Kidney epithelial cell (primary cell): ENCODE data around the gene METTL1. TPM values are rescaled to one million over a fixed set of nuclear protein-coding genes. Genes with fewer than 3 reads are reported as not detected.

Experiments
- DNase-seq: peaks from one replicate; pipeline ENCODE4 v3.0.0-alpha.2; 2010; ENCODE audit warnings: low read depth
- H3K27me3 ChIP-seq: 2 replicates; pipeline ENCODE4 v1.6.0; 2011; ENCODE audit warnings: low read length; ENCODE audit not compliant: control insufficient read depth, insufficient read depth
- H3K36me3 ChIP-seq: 2 replicates; pipeline ENCODE4 v1.5.1; 2011; ENCODE audit warnings: low read length; ENCODE audit not compliant: control insufficient read depth, insufficient read depth
- H3K4me3 ChIP-seq: 2 replicates; pipeline ENCODE4 v1.5.1; 2011; ENCODE audit warnings: low read depth, mild to moderate bottlenecking, control low read depth, low read length
- CTCF ChIP-seq: IDR thresholded peaks from 2 replicates; pipeline ENCODE4 v1.5.1; 2011; ENCODE audit warnings: mild to moderate bottlenecking, moderate library complexity, low read length, control low read depth, inconsistent platforms; ENCODE audit not compliant: insufficient read depth, poor library complexity, severe bottlenecking
- total RNA-seq: library from RNA; depleted of rRNA; stranded (reverse); fragments of >200 nt; gene quantifications from 2 replicates; pipeline ENCODE4 v1.2.3, GENCODE V29; 2015

METTL1 gene
- total RNA-seq, 1 donor from 2014 or later = 20.3 TPM

- H3K36me3 ChIP-seq = no peaks in the 10 kb centered on the region
- no peak for DNase-seq
These were observed 771 bp upstream of the METTL1 start, which contains the start of gene EEF1AKMT3 for GRCh38 chr12:57772429-57773322. EEF1AKMT3 (plus strand) TSS chr12:57772614; CDS start chr12:57772725, 111 bp downstream.

GRCh38 chr12:57771236-57771872 lies 551 bp downstream of the METTL1 start:
- no peak for TF ChIP-seq CTCF
- H3K36me3 ChIP-seq = no peaks in the 10 kb centered on the region
- no peak for DNase-seq
- peak overlapping the region; percentile 70 for H3K4me3 ChIP-seq
- H3K27me3 ChIP-seq = peaks cover under 1% of the 10 kb centered on the region

More at GRCh38 chr12:57772429-57773322, 771 bp upstream of the METTL1 start, which contains the start of gene EEF1AKMT3:
- no peak for TF ChIP-seq CTCF
- Histone ChIP-seq H3K4me3 (peak within 1 kb of the TSS; percentile 70), H3K27me3 (no peaks in the 10 kb centered on the region)

GRCh38 chr12:57770734-57771133 lies 1.2 kb downstream of the METTL1 start:
- TF ChIP-seq CTCF = no peak
- peaks cover 7% of the 10 kb centered on the region for H3K27me3 ChIP-seq
- DNase-seq = no peak
- H3K4me3 ChIP-seq = no peak overlapping the region
- no peaks in the 10 kb centered on the region for H3K36me3 ChIP-seq

GRCh38 chr12:57769594-57769993 lies 2.3 kb downstream of the METTL1 start:
- Histone ChIP-seq H3K27me3 (peaks cover 18% of the 10 kb centered on the region), H3K4me3 (no peak overlapping the region), H3K36me3 (no peaks in the 10 kb centered on the region)
- no peak for DNase-seq
- TF ChIP-seq CTCF = no peak

- Histone ChIP-seq H3K36me3 (no peaks in the 10 kb centered on the region), H3K4me3 (no peak overlapping the region), H3K27me3 (peaks cover 29% of the 10 kb centered on the region)
- DNase-seq = no peak
- TF ChIP-seq CTCF = no peak
These were observed 4.0 kb downstream of the METTL1 start for GRCh38 chr12:57767876-57768275.
